DND-41 (cell line): Measurements from ENCODE around the gene KLHL42.

Source experiments
- CTCF ChIP-seq: IDR thresholded peaks from 2 replicates; pipeline ENCODE4 v1.5.1; 2012; ENCODE audit warnings: borderline replicate concordance, low read length, moderate library complexity, mild to moderate bottlenecking; ENCODE audit not compliant: poor library complexity, severe bottlenecking; ENCODE audit errors: extremely low read depth
- EZH2 ChIP-seq: IDR thresholded peaks from 3 replicates; pipeline ENCODE4 v1.6.1; 2012; ENCODE audit warnings: borderline replicate concordance, low read depth, mild to moderate bottlenecking, moderate library complexity, low read length, inconsistent platforms; ENCODE audit not compliant: severe bottlenecking

DNA sequence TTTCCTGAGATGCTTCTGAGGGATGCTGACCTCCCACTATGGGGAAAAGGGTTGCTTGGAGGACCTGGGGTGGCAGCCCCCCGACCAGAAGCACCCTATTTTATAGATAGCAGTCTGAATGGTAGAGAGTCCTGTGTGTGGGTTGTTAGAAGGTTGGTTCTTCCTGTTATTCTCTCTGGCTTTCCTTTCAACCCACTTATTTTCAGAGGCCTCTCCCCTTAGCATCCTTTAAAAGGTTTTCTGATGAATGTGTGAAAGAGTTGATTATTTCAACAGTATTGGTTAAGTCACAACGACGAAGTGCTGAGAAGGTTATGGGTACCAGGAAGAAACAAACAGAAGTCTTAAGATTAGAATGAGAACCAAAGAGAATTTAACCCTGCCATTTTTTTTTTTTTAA lies 20.8 kb downstream of the KLHL42 start:
- TF ChIP-seq CTCF (no peak), EZH2 (no peak)
